ENCODE data around the gene KASH5.

KASH5 gene

GRCh38 chr19:49387936-49388372, at the start of gene KASH5:
Gene KASH5, plus strand, starts transcription at chr19:49388249. Its CDS starts 2,635 bp downstream, at chr19:49390884.
- peak; percentile 75 for DNase-seq (ENCODE audit: low read depth)

- DNase-seq (ENCODE audit: low read depth), result no peak
These were observed 49.3 kb upstream of the KASH5 start for GRCh38 chr19:49338691-49339300.

GRCh38 chr19:49339301-49340068, 48.6 kb upstream of the KASH5 start:
- no peak for DNase-seq (ENCODE audit: low read depth)

- DNase-seq (ENCODE audit: low read depth), result no peak
These were observed 47.8 kb upstream of the KASH5 start for GRCh38 chr19:49340069-49340864.

- no peak for DNase-seq (ENCODE audit: low read depth)
These were observed 47.0 kb upstream of the KASH5 start for GRCh38 chr19:49340865-49341718.

- DNase-seq (ENCODE audit: low read depth), result no peak
These were observed 45.7 kb upstream of the KASH5 start for GRCh38 chr19:49342291-49342721.

GRCh38 chr19:49343123-49343522, 44.9 kb upstream of the KASH5 start:
- DNase-seq (ENCODE audit: low read depth), result no peak

- no peak for DNase-seq (ENCODE audit: low read depth)
These were observed 43.3 kb upstream of the KASH5 start for GRCh38 chr19:49344505-49345423.

GRCh38 chr19:49347191-49347590, 40.9 kb upstream of the KASH5 start:
- no peak for DNase-seq (ENCODE audit: low read depth)

- DNase-seq (ENCODE audit: low read depth), result no peak
These were observed 40.2 kb upstream of the KASH5 start for GRCh38 chr19:49347835-49348234.

- no peak for DNase-seq (ENCODE audit: low read depth)
These were observed 39.5 kb upstream of the KASH5 start for GRCh38 chr19:49348305-49349189.

GRCh38 chr19:49349567-49349966, 38.5 kb upstream of the KASH5 start:
- DNase-seq (ENCODE audit: low read depth), result no peak

GRCh38 chr19:49355909-49356353, 32.1 kb upstream of the KASH5 start:
- DNase-seq (ENCODE audit: low read depth), result no peak

- no peak for DNase-seq (ENCODE audit: low read depth)
These were observed 31.7 kb upstream of the KASH5 start for GRCh38 chr19:49356382-49356781.

GRCh38 chr19:49357186-49357585, 30.9 kb upstream of the KASH5 start:
- DNase-seq (ENCODE audit: low read depth), result no peak

GRCh38 chr19:49359851-49360820, 27.9 kb upstream of the KASH5 start:
- no peak for DNase-seq (ENCODE audit: low read depth)

GRCh38 chr19:49361438-49362047, 26.5 kb upstream of the KASH5 start:
- no peak for DNase-seq (ENCODE audit: low read depth)

Measured in activated T-helper 9 cell treated with anti-CD3 and anti-CD28 coated beads, Interleukin-2, amount 50 U/mL, for 16 hours (primary cell).